ENCODE results near the gene ASPSCR1. TPM values are rescaled to one million over a fixed set of nuclear protein-coding genes. Genes with fewer than 3 reads are reported as not detected.
A peak's percentile ranks its signal among the peaks of the same experiment; 100 is the strongest.

ASPSCR1 gene
- total and polyA plus RNA-seq, 2 of the 13 experiments (the other 11 are each of a cell fraction or from before 2014, with no cell fraction given) = 274 to 314 TPM

DNA sequence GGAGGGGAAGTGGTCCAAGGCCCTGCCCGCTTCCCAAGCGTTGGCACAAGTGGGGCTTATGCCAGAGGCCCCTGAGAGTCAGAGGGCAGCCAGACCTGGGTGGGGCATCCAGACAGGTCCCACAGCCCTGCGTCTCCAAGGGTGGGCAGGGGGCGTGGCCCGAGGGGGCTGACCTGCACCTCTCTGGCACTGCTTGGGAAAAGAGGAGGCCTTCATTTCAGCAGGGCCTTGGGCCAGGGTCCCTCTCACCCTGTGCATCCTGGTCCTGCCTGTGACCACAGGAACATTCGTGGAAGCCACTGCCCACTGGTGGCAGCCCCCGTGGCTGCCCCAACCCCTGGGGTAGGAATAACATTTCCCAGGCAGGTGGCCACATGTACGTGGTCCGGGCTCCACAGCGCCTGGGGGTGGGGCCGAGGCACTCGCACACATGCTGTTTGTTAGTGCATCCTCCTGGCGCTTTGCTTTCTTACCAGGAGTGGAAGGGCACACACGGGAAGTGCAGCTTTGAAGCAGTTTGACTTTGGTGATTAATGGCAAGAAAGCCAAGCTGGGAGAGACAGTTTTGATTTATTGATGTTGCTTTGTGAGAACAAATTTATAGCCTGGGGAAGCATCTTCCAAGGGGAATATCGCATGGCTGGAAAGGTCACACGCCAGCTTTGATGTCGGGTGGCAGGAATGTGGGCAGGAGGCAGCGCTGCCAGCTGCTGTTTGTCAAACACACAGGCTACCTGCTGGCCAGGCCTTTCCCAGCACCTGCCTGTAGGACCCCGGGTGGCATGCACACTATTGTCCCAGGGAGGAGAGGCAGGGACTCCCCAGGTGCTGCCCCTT lies 40.9 kb downstream of the ASPSCR1 start (continued):
- TF ChIP-seq, protein P1, sequence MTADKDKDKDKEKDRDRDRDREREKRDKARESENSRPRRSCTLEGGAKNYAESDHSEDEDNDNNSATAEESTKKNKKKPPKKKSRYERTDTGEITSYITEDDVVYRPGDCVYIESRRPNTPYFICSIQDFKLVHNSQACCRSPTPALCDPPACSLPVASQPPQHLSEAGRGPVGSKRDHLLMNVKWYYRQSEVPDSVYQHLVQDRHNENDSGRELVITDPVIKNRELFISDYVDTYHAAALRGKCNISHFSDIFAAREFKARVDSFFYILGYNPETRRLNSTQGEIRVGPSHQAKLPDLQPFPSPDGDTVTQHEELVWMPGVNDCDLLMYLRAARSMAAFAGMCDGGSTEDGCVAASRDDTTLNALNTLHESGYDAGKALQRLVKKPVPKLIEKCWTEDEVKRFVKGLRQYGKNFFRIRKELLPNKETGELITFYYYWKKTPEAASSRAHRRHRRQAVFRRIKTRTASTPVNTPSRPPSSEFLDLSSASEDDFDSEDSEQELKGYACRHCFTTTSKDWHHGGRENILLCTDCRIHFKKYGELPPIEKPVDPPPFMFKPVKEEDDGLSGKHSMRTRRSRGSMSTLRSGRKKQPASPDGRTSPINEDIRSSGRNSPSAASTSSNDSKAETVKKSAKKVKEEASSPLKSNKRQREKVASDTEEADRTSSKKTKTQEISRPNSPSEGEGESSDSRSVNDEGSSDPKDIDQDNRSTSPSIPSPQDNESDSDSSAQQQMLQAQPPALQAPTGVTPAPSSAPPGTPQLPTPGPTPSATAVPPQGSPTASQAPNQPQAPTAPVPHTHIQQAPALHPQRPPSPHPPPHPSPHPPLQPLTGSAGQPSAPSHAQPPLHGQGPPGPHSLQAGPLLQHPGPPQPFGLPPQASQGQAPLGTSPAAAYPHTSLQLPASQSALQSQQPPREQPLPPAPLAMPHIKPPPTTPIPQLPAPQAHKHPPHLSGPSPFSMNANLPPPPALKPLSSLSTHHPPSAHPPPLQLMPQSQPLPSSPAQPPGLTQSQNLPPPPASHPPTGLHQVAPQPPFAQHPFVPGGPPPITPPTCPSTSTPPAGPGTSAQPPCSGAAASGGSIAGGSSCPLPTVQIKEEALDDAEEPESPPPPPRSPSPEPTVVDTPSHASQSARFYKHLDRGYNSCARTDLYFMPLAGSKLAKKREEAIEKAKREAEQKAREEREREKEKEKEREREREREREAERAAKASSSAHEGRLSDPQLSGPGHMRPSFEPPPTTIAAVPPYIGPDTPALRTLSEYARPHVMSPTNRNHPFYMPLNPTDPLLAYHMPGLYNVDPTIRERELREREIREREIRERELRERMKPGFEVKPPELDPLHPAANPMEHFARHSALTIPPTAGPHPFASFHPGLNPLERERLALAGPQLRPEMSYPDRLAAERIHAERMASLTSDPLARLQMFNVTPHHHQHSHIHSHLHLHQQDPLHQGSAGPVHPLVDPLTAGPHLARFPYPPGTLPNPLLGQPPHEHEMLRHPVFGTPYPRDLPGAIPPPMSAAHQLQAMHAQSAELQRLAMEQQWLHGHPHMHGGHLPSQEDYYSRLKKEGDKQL (CRISPR knock-in tag; IDR thresholded peaks at IDR 0.05; ENCODE audit: low read depth) = no peak
- TF ChIP-seq, protein P2, sequence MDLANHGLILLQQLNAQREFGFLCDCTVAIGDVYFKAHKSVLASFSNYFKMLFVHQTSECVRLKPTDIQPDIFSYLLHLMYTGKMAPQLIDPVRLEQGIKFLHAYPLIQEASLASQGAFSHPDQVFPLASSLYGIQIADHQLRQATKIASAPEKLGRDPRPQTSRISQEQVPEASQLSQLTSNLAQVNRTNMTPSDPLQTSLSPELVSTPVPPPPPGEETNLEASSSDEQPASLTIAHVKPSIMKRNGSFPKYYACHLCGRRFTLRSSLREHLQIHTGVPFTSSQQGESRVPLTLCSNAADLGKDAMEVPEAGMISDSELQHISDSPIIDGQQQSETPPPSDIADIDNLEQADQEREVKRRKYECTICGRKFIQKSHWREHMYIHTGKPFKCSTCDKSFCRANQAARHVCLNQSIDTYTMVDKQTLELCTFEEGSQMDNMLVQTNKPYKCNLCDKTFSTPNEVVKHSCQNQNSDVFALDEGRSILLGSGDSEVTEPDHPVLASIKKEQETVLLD (CRISPR knock-in tag; IDR thresholded peaks at IDR 0.05; ENCODE audit: low read depth) = 0 out of 2 replicates have a peak, but pooled peaks have one; percentile 26
- TF ChIP-seq SAFB2 (CRISPR knock-in tag; IDR thresholded peaks at IDR 0.05; ENCODE audit: borderline replicate concordance, low read depth) (no peak), REXO4 (CRISPR knock-in tag; IDR thresholded peaks at IDR 0.05; ENCODE audit: borderline replicate concordance) (no peak), DPF2 (CRISPR knock-in tag; IDR thresholded peaks at IDR 0.05; ENCODE audit: borderline replicate concordance, low read depth) (no peak), ZNF660 (CRISPR knock-in tag; IDR thresholded peaks at IDR 0.05; ENCODE audit: borderline replicate concordance, low read depth) (no peak), HMG20A (CRISPR knock-in tag; IDR thresholded peaks at IDR 0.05; ENCODE audit: borderline replicate concordance) (no peak), PHF8 (CRISPR knock-in tag; IDR thresholded peaks at IDR 0.05) (no peak; the same call in 1 of the 2 replicates), ZNF75D (CRISPR knock-in tag; IDR thresholded peaks at IDR 0.05; ENCODE audit: borderline replicate concordance) (no peak), ARNTL (CRISPR knock-in tag; IDR thresholded peaks at IDR 0.05) (no peak), ZNF644 (CRISPR knock-in tag; IDR thresholded peaks at IDR 0.05; ENCODE audit: low read depth) (no peak), ZNF205 (CRISPR knock-in tag; IDR thresholded peaks at IDR 0.05) (no peak)
- TF ChIP-seq, protein P3, sequence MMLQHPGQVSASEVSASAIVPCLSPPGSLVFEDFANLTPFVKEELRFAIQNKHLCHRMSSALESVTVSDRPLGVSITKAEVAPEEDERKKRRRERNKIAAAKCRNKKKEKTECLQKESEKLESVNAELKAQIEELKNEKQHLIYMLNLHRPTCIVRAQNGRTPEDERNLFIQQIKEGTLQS (CRISPR knock-in tag; IDR thresholded peaks at IDR 0.05) = no peak
- TF ChIP-seq, protein P4, sequence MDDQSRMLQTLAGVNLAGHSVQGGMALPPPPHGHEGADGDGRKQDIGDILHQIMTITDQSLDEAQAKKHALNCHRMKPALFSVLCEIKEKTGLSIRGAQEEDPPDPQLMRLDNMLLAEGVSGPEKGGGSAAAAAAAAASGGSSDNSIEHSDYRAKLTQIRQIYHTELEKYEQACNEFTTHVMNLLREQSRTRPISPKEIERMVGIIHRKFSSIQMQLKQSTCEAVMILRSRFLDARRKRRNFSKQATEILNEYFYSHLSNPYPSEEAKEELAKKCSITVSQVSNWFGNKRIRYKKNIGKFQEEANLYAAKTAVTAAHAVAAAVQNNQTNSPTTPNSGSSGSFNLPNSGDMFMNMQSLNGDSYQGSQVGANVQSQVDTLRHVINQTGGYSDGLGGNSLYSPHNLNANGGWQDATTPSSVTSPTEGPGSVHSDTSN (CRISPR knock-in tag; IDR thresholded peaks at IDR 0.05; ENCODE audit: borderline replicate concordance) = no peak
